Cardiac muscle cell (in vitro differentiated cells and primary cell): Measurements from ENCODE around the gene NHLRC2. TPM values are rescaled to one million over a fixed set of nuclear protein-coding genes. Genes with fewer than 3 reads are reported as not detected.

Experiments
- DNase-seq, 2 donors: peaks; one replicate each; pipeline versions ENCODE4 v3.0.0 to v3.0.0-alpha.2; 2010 to 2017; ENCODE audit warnings: low read depth in 1 of 2, low spot score in 1 of 2
- H3K27ac ChIP-seq: fragments of 200-600 bp; sonication (generic); 2 replicates; pipeline ENCODE4 v1.5.1; 2016
- H3K27me3 ChIP-seq: fragments of 200-600 bp; sonication (generic); 2 replicates; pipeline ENCODE4 v1.6.0; 2016; ENCODE audit warnings: control low read depth
- H3K36me3 ChIP-seq: fragments of 200-600 bp; sonication (generic); 2 replicates; pipeline ENCODE4 v1.5.1; 2016; ENCODE audit warnings: control low read depth
- H3K4me1 ChIP-seq: fragments of 200-600 bp; sonication (generic); 2 replicates; pipeline ENCODE4 v1.8.1; 2017; ENCODE audit warnings: low read depth, mild to moderate bottlenecking, mixed run types
- H3K4me3 ChIP-seq: fragments of 200-600 bp; sonication (generic); 2 replicates; pipeline ENCODE4 v1.5.1; 2016; ENCODE audit warnings: mild to moderate bottlenecking
- H3K9me3 ChIP-seq: fragments of 200-600 bp; sonication (generic); 2 replicates; pipeline ENCODE4 v1.5.1; 2017; ENCODE audit warnings: low read depth, mild to moderate bottlenecking, control low read depth
- CTCF ChIP-seq: IDR thresholded peaks from 2 replicates; pipeline ENCODE4 v1.5.1; 2012; ENCODE audit warnings: low read depth, mild to moderate bottlenecking, low read length
- polyA plus RNA-seq: library from polyadenylated mRNA; unstranded; fragments of >200 nt; fragmentation: Nextera tagmentation; extraction: Ambion mirVana; gene quantifications from 2 replicates; pipeline ENCODE4 v1.2.1, GENCODE V29; 2016
- total RNA-seq: library from RNA; depleted of rRNA; stranded (reverse); fragments of >200 nt; gene quantifications from 2 replicates; pipeline ENCODE4 v1.2.3, GENCODE V29; 2016

The NHLRC2 gene
- total and polyA plus RNA-seq, 2 experiments from 2014 or later, result 14.0 to 99.6 TPM

GRCh38 chr10:113854761-113855588 is 514 bp downstream of the NHLRC2 start:
- H3K4me3 ChIP-seq, result peak overlapping the region; percentile 77
- peak overlapping the region; percentile 96 for H3K27ac ChIP-seq
- no peaks in the 10 kb centered on the region for H3K9me3 ChIP-seq
- DNase-seq, result peak; percentile 62 to 73
- H3K4me1 ChIP-seq, result peaks cover 27% of the 10 kb centered on the region
- TF ChIP-seq CTCF, result no peak
- H3K27me3 ChIP-seq, result no peaks in the 10 kb centered on the region
- H3K36me3 ChIP-seq, result peaks cover 15% of the 10 kb centered on the region

GRCh38 chr10:113856563-113856962 is 2.1 kb downstream of the NHLRC2 start:
- H3K4me3 ChIP-seq, result peak overlapping the region; percentile 77
- TF ChIP-seq CTCF, result no peak
- no peak for DNase-seq
- peaks cover 21% of the 10 kb centered on the region for H3K4me1 ChIP-seq
- no peaks in the 10 kb centered on the region for H3K27me3 ChIP-seq
- H3K36me3 ChIP-seq, result peaks cover 24% of the 10 kb centered on the region
- H3K27ac ChIP-seq, result no peak overlapping the region
- H3K9me3 ChIP-seq, result no peaks in the 10 kb centered on the region

GRCh38 chr10:113857210-113857609 is 2.7 kb downstream of the NHLRC2 start:
- no peak for TF ChIP-seq CTCF
- Histone ChIP-seq H3K4me3 (no peak overlapping the region), H3K27ac (no peak overlapping the region), H3K27me3 (no peaks in the 10 kb centered on the region), H3K4me1 (peaks cover 21% of the 10 kb centered on the region), H3K36me3 (peaks cover 29% of the 10 kb centered on the region), H3K9me3 (no peaks in the 10 kb centered on the region)
- no peak for DNase-seq

- peaks cover 18% of the 10 kb centered on the region for H3K4me1 ChIP-seq
- TF ChIP-seq CTCF, result no peak
- no peaks in the 10 kb centered on the region for H3K9me3 ChIP-seq
- H3K36me3 ChIP-seq, result peaks cover 29% of the 10 kb centered on the region
- no peaks in the 10 kb centered on the region for H3K27me3 ChIP-seq
- peak in 1 of 2 donors; percentile 20 for DNase-seq
- H3K4me3 ChIP-seq, result no peak overlapping the region
- H3K27ac ChIP-seq, result no peak overlapping the region
These were observed 4.1 kb downstream of the NHLRC2 start for GRCh38 chr10:113858541-113858940.

GRCh38 chr10:113859261-113859660 is 4.8 kb downstream of the NHLRC2 start:
- Histone ChIP-seq H3K9me3 (no peaks in the 10 kb centered on the region), H3K4me1 (peaks cover 17% of the 10 kb centered on the region), H3K27me3 (no peaks in the 10 kb centered on the region), H3K4me3 (no peak overlapping the region), H3K36me3 (peaks cover 29% of the 10 kb centered on the region), H3K27ac (no peak overlapping the region)
- no peak for TF ChIP-seq CTCF
- no peak for DNase-seq
